Stimulated activated effector memory CD8-positive, alpha-beta T cell treated with anti-CD3 and anti-CD28 coated beads, Interleukin-12 subunit alpha, Interleukin-12 subunit beta, amount 100 ng/mL, for 72 hours (primary cell): ENCODE data around the gene ELMO1.

ENCODE experiments used
- ATAC-seq: fragments of 150-1000 bp; cut with Tn5 transposase; 2 replicates; pipeline ENCODE4 v1.10.0; 2021
- DNase-seq, 2 donors: peaks; one replicate each; pipeline ENCODE4 v3.0.0; 2021 to 2022; ENCODE audit warnings: low spot score in 2 of 2
- H3K27ac Mint-ChIP-seq: one replicate; pipeline ENCODE4 v1.8.0; 2022; ENCODE audit warnings: mild to moderate bottlenecking, mixed read lengths
- H3K36me3 Mint-ChIP-seq: one replicate; pipeline ENCODE4 v1.8.0; 2022; ENCODE audit warnings: mild to moderate bottlenecking, mixed read lengths
- H3K4me1 Mint-ChIP-seq: one replicate; pipeline ENCODE4 v1.8.0; 2022; ENCODE audit warnings: mixed read lengths
- H3K4me3 Mint-ChIP-seq: one replicate; pipeline ENCODE4 v1.8.0; 2022; ENCODE audit warnings: mild to moderate bottlenecking, mixed read lengths
- H3K9me3 Mint-ChIP-seq: one replicate; pipeline ENCODE4 v1.8.0; 2022; ENCODE audit warnings: mixed read lengths

ELMO1 gene

DNA sequence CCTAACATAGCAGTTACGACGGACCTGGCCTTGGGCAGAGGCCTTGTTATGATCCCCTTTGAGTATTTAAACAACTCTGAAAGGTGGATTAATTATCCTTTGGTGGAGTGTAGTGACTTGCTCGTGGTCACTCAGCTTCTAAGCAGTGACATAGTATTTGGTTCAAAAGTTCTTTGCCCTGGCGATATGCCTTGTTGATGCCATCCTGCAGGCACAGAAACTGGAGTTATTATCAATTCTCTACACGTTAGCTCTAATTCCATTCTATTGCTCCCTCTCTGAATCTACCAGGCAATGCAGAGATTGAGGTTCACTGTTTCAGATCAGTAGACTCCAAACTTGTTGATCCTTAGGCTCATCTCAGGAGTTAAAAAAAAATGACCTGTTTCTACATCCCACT, 32.5 kb upstream of the ELMO1 start:
- DNase-seq: no peak
- Mint-ChIP-seq H3K4me1 (no peaks in the 10 kb centered on the region), H3K9me3 (no peaks in the 10 kb centered on the region), H3K27ac (no peak overlapping the region), H3K4me3 (no peak overlapping the region), H3K36me3 (no peaks in the 10 kb centered on the region)
- ATAC-seq: no peak

DNA sequence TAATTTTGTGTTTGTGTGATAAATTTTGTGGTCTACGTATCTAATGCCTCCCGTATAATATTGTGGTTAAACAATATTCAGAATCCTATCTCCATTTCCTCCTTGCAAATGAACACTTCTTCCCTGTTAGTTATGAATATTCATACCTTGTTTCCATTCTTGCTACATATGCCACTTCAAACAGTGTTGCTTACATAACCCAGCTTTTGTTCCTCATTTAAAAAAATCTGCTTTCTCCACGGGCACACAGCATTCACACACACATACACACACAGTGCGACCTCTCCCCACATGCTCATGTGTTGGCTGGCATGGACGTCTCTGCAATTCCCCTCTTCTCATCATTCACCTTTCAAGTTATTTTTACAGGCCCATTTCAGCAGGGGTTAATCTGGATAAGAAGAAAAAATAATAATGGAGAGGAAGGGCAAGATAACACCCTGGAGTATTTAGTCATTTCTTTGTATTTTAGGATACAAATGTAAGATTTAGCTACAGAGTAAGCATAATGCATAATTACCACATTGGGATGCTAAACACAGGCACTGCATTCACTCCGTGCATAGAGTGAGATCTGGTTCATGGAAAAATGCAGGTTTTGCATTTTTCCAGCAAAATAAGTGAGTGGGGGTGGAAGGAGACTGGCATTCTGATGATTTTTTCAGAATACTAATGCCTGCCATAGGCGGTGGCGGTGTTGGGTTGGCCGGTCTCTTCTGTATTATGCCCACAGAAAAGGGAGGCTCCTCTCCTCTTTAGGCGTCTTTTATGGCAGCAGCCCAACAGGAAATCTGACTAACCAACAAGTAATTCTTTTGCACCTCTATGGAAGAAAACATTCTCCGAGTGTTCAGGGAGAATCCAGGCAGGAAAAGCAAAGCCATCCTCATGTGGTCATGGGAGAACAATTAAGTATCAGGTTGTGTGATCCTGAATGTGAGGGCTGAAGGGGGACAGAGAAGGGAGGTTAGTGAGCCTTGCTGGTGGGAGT, 31.7 kb upstream of the ELMO1 start:
- Mint-ChIP-seq H3K36me3 (no peaks in the 10 kb centered on the region), H3K4me3 (no peak overlapping the region)

DNA sequence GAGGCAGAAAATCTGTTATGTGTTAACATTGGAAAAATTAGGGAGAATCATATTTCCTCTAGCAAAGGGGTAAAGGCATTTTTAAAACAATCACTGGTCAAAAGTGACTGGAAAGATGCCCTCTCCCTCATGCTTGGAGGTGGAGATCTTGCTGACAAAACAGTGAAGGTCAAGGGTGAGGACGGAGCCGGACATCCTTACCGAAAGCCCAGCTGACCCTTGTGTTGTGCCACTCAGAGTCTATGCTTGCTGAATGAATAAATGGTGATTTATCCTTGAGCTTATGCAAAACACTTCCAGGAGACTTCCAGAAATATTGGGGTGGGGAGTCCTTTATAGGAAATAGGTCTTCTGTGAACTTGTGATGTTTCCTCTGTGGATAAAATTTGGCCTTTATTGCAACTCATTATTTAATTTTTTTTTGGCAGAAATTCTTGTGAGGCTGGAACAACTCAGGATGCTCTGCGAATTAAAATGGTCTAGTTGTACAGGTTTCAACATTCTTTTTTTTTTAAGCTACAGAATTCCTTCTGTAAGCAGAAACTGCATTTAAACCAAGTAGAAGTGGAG, 28.3 kb upstream of the ELMO1 start:
- no peak overlapping the region for H3K4me3 Mint-ChIP-seq
- DNase-seq: no peak
- no peak overlapping the region for H3K27ac Mint-ChIP-seq
- H3K4me1 Mint-ChIP-seq: no peaks in the 10 kb centered on the region
- no peaks in the 10 kb centered on the region for H3K9me3 Mint-ChIP-seq
- ATAC-seq: no peak
- H3K36me3 Mint-ChIP-seq: no peaks in the 10 kb centered on the region

More for the DNA sequence above, 31.7 kb upstream of the ELMO1 start:
- DNase-seq (no peak), ATAC-seq (no peak)
- H3K4me1 Mint-ChIP-seq: no peaks in the 10 kb centered on the region
- H3K27ac Mint-ChIP-seq: no peak overlapping the region
- H3K9me3 Mint-ChIP-seq: no peaks in the 10 kb centered on the region

DNA sequence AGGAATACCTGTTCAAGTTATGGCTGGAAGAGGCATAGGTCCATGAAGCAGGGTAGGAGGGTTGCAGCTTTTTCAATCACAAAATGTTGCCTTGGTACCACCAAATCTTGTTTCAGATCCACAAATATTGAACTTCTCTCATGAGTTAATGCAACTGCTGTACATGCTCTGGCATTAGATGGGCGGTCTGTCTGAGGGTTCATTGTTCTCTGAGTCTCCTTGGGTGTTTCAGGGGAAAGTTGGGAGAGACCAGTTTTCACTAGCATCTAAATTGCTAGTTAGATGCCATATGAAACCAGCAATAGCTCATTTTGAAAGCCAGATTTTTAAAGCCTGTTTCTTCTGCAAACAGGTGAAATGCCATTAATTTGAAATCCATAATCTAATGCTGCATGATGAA, 27.8 kb upstream of the ELMO1 start:
- no peak overlapping the region for H3K4me3 Mint-ChIP-seq
- no peak for DNase-seq
- H3K9me3 Mint-ChIP-seq: no peaks in the 10 kb centered on the region
- H3K36me3 Mint-ChIP-seq: no peaks in the 10 kb centered on the region
- no peak overlapping the region for H3K27ac Mint-ChIP-seq
- no peaks in the 10 kb centered on the region for H3K4me1 Mint-ChIP-seq
- ATAC-seq: no peak

DNA sequence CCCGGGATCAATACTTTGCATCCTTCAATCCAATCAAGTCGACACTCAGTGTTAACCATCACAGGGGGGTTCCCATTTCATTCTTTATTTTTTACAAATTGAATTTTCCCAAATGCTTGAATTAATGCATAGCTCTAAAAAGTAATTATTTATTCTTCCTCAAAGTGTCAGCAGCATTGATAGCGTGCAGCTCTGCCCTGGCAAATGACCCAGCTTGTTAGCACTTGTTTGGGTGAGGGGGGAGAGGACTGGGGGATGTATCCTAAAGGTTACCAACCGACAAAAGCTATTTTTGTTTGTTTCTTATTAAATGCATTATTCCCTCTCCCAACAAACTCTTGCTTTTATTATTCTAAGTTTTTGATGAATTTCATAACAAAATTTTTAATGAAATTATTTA, 27.0 kb upstream of the ELMO1 start:
- Mint-ChIP-seq H3K27ac (no peak overlapping the region), H3K36me3 (no peaks in the 10 kb centered on the region), H3K4me3 (no peak overlapping the region), H3K9me3 (no peaks in the 10 kb centered on the region), H3K4me1 (no peaks in the 10 kb centered on the region)
- DNase-seq: no peak
- no peak for ATAC-seq

DNA sequence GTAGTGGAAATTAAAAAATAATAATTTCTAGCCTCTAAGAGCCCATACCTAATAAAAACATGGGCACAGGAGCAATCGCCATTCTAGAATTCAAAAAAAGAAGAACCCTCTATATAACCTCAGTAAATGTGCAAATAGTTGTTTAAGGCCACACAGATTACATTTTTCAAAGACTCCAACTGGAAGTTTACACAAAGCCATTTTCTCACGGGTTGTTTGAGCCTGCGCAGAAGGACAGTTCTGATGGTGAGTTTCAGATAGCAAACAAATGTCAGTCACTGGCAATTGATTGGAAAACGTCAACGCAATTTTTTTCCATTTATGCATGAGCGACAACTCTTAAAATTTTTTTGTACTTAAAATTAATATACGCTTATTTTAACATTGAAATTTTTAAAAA, 23.0 kb upstream of the ELMO1 start:
- peaks cover 3% of the 10 kb centered on the region for H3K9me3 Mint-ChIP-seq
- DNase-seq (no peak), ATAC-seq (no peak)
- H3K4me3 Mint-ChIP-seq: no peak overlapping the region
- H3K36me3 Mint-ChIP-seq: no peaks in the 10 kb centered on the region
- H3K4me1 Mint-ChIP-seq: no peaks in the 10 kb centered on the region
- no peak overlapping the region for H3K27ac Mint-ChIP-seq

DNA sequence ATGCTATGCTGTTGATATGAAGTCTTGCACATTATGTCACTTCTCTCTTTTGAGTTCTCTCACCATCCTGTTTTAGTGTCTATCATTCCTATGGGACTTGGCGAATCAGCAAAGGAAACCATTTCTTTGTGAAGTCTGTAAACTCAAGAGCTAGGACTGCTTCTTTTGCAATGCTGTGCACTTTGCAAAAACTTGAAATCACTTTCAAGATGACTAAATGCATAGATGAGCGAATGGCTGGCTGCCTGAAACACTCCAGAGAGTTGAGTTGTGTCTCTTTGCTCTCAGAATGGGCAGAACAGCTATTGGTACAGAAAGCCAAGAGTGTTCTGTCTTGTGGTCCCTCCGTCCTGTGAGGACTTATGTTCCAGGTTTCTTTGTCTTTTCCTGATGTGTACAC, 18.3 kb upstream of the ELMO1 start:
- Mint-ChIP-seq H3K4me1 (no peaks in the 10 kb centered on the region), H3K27ac (no peak overlapping the region), H3K4me3 (no peak overlapping the region), H3K9me3 (peaks cover 3% of the 10 kb centered on the region), H3K36me3 (no peaks in the 10 kb centered on the region)
- ATAC-seq (peak; percentile 62), DNase-seq (no peak)

DNA sequence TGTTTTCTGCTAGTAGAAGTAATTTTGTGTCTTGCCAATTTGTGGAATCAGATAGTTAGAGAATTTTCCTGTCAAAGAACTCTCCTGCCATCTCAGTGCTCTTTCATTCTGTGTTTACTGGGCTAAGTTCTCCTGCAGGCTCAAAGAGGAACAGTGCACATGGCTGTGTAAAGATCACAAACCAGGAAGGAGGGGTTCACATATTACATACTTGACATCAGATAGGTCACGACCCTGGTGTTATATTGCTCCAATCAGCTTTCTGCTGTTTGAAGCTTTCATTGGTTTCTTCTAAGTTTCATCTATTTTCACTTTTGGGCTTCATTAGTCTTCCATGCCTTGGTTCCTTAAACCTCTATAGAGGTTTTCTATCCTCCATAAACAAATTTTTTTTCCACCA, 13.5 kb upstream of the ELMO1 start:
- Mint-ChIP-seq H3K4me3 (no peak overlapping the region), H3K9me3 (no peaks in the 10 kb centered on the region), H3K4me1 (no peaks in the 10 kb centered on the region), H3K27ac (no peak overlapping the region), H3K36me3 (no peaks in the 10 kb centered on the region)
- ATAC-seq (no peak), DNase-seq (no peak)

DNA sequence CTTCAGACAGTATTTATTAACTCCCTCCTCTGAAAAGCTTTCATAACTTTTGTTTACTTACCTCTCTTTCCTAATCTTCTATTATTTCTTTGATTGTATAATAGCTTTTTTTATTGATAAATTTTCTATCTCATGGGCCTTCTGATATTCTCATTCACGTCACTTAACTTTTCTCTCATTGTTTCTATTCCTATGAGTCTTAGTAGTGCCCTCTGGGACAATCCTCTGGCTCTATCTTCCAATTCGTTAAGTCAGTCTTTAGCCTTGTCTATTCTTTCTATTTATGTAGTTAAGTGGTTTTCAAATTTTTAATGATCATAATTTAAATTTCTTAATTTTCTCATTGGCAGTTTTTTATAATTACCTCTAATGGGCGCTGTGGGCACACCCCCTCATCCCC, 6.4 kb upstream of the ELMO1 start:
- Mint-ChIP-seq H3K9me3 (no peaks in the 10 kb centered on the region), H3K27ac (no peak overlapping the region), H3K4me3 (no peak overlapping the region), H3K4me1 (no peaks in the 10 kb centered on the region), H3K36me3 (no peaks in the 10 kb centered on the region)
- ATAC-seq (no peak), DNase-seq (no peak)

DNA sequence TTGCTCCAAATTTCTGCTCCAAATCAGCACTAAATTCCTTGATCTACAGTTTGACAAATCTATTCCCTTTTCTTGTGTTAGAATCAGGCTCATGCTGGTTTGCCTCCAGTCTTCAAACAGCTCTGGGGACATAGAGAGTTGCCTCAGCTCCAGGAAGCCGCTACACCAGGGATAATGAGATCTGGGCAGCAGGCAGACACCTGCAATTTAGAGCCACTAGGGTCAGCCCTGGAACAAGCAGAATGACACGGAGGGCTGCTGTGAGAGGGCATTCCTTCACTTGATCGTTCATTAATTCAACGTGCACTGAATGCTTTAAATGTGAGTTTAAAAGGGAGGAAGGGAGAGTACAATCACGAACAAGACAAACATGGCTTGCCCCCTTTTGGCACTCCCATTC, 3.7 kb upstream of the ELMO1 start:
- ATAC-seq (no peak), DNase-seq (no peak)
- Mint-ChIP-seq H3K27ac (no peak overlapping the region), H3K9me3 (no peaks in the 10 kb centered on the region), H3K4me3 (no peak overlapping the region), H3K36me3 (peaks cover 17% of the 10 kb centered on the region), H3K4me1 (peaks cover 18% of the 10 kb centered on the region)

DNA sequence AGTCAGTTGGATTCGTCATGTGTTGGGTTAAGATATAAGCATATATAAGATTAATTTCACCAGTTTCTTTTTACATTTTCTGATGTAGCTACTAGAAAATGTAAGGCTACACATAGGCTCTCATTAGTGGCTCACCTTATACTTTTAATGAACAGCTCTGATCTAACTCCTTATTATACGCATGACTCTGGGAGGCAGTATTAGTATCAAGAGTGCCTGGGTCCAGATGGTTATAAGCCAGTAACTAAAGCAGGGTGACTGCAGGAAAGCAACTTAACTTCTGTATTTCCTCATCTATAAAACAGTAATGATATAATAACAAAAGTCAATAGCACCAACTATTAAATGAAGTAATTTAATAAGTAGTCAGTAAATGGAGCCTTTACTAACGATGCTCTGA, 1.4 kb upstream of the ELMO1 start:
- peak overlapping the region; percentile 98 for H3K4me3 Mint-ChIP-seq
- no peak for ATAC-seq
- peaks cover 19% of the 10 kb centered on the region for H3K36me3 Mint-ChIP-seq
- peaks cover 38% of the 10 kb centered on the region for H3K4me1 Mint-ChIP-seq
- H3K27ac Mint-ChIP-seq: no peak overlapping the region
- no peaks in the 10 kb centered on the region for H3K9me3 Mint-ChIP-seq
- no peak for DNase-seq

DNA sequence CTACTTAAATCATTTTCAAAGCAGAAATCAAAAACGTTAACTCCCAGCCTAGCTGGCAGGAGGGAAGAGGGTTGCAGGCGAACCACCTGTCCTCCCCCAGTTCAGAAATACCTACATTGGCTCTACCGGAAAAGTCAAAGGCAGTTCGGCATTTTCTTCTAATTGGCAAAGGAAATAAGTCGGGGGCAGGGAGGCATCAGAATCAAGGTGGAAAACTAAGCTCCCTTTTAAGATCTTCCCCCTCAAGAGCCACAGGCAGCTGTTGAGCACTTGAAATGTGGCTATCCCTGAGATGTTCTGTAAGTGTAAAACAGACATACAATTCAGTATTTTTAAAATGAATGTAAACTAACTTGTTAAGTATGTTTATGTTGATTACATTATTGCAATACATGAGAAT, 957 bp upstream of the ELMO1 start:
- Mint-ChIP-seq H3K36me3 (peaks cover 19% of the 10 kb centered on the region), H3K9me3 (no peaks in the 10 kb centered on the region), H3K27ac (peak overlapping the region; percentile 98), H3K4me3 (peak overlapping the region; percentile 98), H3K4me1 (peaks cover 38% of the 10 kb centered on the region)
- DNase-seq: no peak
- no peak for ATAC-seq

DNA sequence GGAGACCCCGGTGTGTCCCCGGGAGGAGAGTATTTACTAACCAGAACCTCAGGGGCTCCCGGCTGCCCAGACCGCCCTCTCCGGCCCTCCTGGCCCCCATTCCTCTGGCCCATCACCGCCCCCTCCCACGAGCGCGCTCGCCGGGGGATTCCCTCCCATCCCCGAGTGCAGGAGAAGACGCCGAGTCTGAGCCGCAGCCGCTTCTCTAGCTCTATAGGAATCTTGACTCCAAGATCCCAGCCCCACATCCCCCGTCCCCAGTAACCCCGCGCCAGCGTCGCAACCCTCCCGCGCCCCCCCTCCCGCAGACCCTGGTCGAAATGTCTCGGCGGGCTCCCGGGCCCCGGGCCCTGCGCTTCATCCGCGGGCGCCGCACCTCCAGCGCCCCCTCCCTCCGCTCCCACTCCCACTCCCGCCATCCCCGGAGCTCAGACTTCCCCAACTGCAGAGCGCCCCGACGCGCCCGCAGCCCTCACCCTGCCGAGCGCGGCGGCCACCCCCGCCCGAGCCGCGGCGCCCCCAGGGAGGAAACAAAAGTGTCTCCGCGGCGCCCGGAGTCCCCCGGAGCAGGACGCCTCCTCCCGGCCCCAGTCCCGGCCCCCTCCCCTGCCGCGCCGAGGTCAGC, 541 bp downstream of the ELMO1 start:
- Mint-ChIP-seq H3K4me3 (peak overlapping the region; percentile 98), H3K4me1 (peaks cover 43% of the 10 kb centered on the region), H3K27ac (peak overlapping the region; percentile 98), H3K36me3 (peaks cover 19% of the 10 kb centered on the region), H3K9me3 (no peaks in the 10 kb centered on the region)
- DNase-seq: peak in 1 of 2 donors; percentile 28
- peak; percentile 44 for ATAC-seq

DNA sequence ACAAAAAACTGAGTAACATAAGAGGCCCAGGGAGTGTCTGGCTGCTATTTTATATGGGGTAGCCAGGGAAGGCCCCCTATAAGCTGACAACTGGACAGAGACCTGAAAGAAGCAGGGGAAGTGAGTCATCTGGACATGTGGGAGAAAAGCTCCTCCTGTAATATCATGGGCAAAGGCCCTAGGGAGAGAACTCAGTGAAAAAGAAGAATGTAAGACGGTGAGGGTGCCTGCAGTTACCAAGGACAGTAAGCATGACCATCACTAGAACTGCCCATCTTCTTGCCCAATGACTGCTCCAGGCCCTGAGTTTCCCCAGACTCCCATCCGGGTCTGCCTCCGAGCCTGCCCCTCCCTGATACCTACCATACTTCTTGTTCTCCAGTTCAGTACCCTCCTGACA, 2.3 kb downstream of the ELMO1 start:
- Mint-ChIP-seq H3K9me3 (no peaks in the 10 kb centered on the region), H3K36me3 (peaks cover 19% of the 10 kb centered on the region), H3K27ac (peak overlapping the region; percentile 98), H3K4me1 (peaks cover 57% of the 10 kb centered on the region), H3K4me3 (peak overlapping the region; percentile 98)
- ATAC-seq (no peak), DNase-seq (no peak)

DNA sequence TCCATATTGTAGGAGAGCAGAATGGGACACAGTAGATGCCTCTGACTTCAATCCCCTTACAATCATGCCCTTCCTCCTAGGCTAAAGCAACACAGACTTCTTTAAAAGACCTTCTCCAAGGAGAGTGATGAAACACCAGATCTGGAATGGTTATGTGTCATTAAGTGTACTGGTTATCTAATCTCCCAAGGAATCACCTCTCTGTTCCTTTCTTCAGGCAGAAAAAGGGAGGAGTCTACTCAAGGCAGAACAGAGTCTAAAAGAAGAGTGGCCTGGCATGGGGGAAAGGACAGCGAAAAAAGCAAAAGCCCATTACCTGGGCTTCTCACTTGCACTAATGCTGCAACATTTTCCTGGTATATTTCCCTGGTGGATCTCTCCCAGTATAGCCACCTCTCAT, 2.9 kb downstream of the ELMO1 start:
- H3K27ac Mint-ChIP-seq: peak overlapping the region; percentile 46
- no peak for ATAC-seq
- no peaks in the 10 kb centered on the region for H3K9me3 Mint-ChIP-seq
- H3K36me3 Mint-ChIP-seq: peaks cover 19% of the 10 kb centered on the region
- no peak for DNase-seq
- peaks cover 63% of the 10 kb centered on the region for H3K4me1 Mint-ChIP-seq
- H3K4me3 Mint-ChIP-seq: no peak overlapping the region
